A549 (cell line): ENCODE data around the gene USF1. TPM values are rescaled to one million over a fixed set of nuclear protein-coding genes. Genes with fewer than 3 reads are reported as not detected.

Experiments used
- ATAC-seq, 2 experiments: fragments of 200-7000 bp in 1 of 2; fragments of >200 bp in 1 of 2; cut with Nextera tagmentation in 1 of 2; cut with Tn5 transposase in 1 of 2; 3 replicates each; pipeline versions ENCODE4 v1.8.0 to v1.9.1; 2018 to 2020; ENCODE audit warnings: mild to moderate bottlenecking in 1 of 2, moderate library complexity in 1 of 2
- CTCF ChIA-PET: fragments of 300-600 bp; sonication (Branson Sonifier 250); formaldehyde crosslinking; extraction: SDS; loops from one replicate; lab custom pipeline; 2021; ENCODE audit warnings: antibody characterized with exemption, inconsistent platforms; lab: Yijun Ruan, JAX
- POLR2A ChIA-PET: fragments of 350-600 bp; formaldehyde crosslinking; extraction: SDS; loops from one replicate; lab custom pipeline; 2021; ENCODE audit warnings: antibody characterized with exemption, inconsistent platforms; lab: Yijun Ruan, JAX
- DNase-seq, 2 experiments: peaks; one replicate each; pipeline versions ENCODE4 v3.0.0 to v3.0.0-alpha.2; 2011 to 2016; ENCODE audit warnings: low read depth in 1 of 2, low spot score in 1 of 2
- FAIRE-seq: peaks from 2 replicates; lab custom pipeline; 2011; peaks lifted over from hg19 to GRCh38; lab: Jason Lieb, UNC
- H3K27ac ChIP-seq, 2 experiments: fragments of >200 bp; sonication (Bioruptor Twin); formaldehyde crosslinking; 3 replicates each; pipeline ENCODE4 v1.5.1; 2016 to 2017
- H3K4me1 ChIP-seq: fragments of >200 bp; sonication (Bioruptor Twin); formaldehyde crosslinking; 3 replicates; pipeline ENCODE4 v1.6.1; 2016
- H3K4me2 ChIP-seq: fragments of >200 bp; sonication (Bioruptor Twin); formaldehyde crosslinking; 3 replicates; pipeline ENCODE4 v1.6.1; 2016
- H3K4me3 ChIP-seq: fragments of >200 bp; sonication (Bioruptor Twin); formaldehyde crosslinking; 3 replicates; pipeline ENCODE4 v1.5.1; 2016
- H3K9me3 ChIP-seq: fragments of >200 bp; sonication (Bioruptor Twin); formaldehyde crosslinking; 3 replicates; pipeline ENCODE4 v1.6.1; 2016
- BCL3 ChIP-seq: fragments of >200 bp; sonication (Bioruptor Twin); formaldehyde crosslinking; IDR thresholded peaks from 3 replicates; pipeline ENCODE4 v1.6.1; 2016
- BHLHE40 ChIP-seq: IDR thresholded peaks from 2 replicates; pipeline ENCODE4 v1.6.1; 2012; ENCODE audit warnings: low read depth, low read length, inconsistent platforms
- CBX2 ChIP-seq: fragments of 200-600 bp; sonication (generic); IDR thresholded peaks from 2 replicates; pipeline ENCODE4 v1.6.1; 2016; ENCODE audit warnings: low read depth, mild to moderate bottlenecking, borderline replicate concordance
- ESRRA ChIP-seq: fragments of 150-350 bp; IDR thresholded peaks from 2 replicates; pipeline ENCODE4 v1.6.1; 2014; ENCODE audit warnings: mild to moderate bottlenecking, low read length, borderline replicate concordance
- FOSL2 ChIP-seq, 2 experiments: fragments of 450-650 bp in 1 of 2; fragments of >200 bp in 1 of 2; sonication (Bioruptor Twin) in 1 of 2; formaldehyde crosslinking; IDR thresholded peaks; 2 replicates each; pipeline versions ENCODE4 v1.5.0 to v1.6.1; 2016 to 2020; ENCODE audit warnings: mild to moderate bottlenecking in 1 of 2, moderate library complexity in 1 of 2
- HDAC2 ChIP-seq: fragments of 200-600 bp; sonication (generic); IDR thresholded peaks from 2 replicates; pipeline ENCODE4 v1.6.1; 2016
- HEYL ChIP-seq: fragments of 250-450 bp; sonication (Bioruptor Pico); IDR thresholded peaks from 2 replicates; pipeline ENCODE4 v1.8.0; 2021; ENCODE audit warnings: mild to moderate bottlenecking, moderate library complexity
- HMGXB4 ChIP-seq: fragments of 250-450 bp; sonication (Bioruptor Pico); IDR thresholded peaks from 2 replicates; pipeline ENCODE4 v1.5.0; 2021; ENCODE audit warnings: mild to moderate bottlenecking, moderate library complexity, borderline replicate concordance
- HOXA7 ChIP-seq: fragments of 250-450 bp; sonication (Bioruptor Pico); IDR thresholded peaks from 2 replicates; pipeline ENCODE4 v1.5.0; 2020; ENCODE audit warnings: mild to moderate bottlenecking, moderate library complexity
- KDM1A ChIP-seq: fragments of 200-600 bp; sonication (generic); IDR thresholded peaks from 2 replicates; pipeline ENCODE4 v1.6.1; 2016; ENCODE audit warnings: low read depth, mild to moderate bottlenecking
- MAZ ChIP-seq: fragments of 150-350 bp; IDR thresholded peaks from 2 replicates; pipeline ENCODE4 v1.6.1; 2014; ENCODE audit warnings: antibody characterized with exemption, low read depth, low read length, borderline replicate concordance
- NPAS2 ChIP-seq: fragments of 250-450 bp; sonication (Bioruptor Pico); IDR thresholded peaks from 2 replicates; pipeline ENCODE4 v1.8.0; 2022; ENCODE audit warnings: mild to moderate bottlenecking, moderate library complexity, borderline replicate concordance
- NR3C1 ChIP-seq: fragments of >200 bp; sonication (Bioruptor Twin); formaldehyde crosslinking; IDR thresholded peaks from 3 replicates; pipeline ENCODE4 v1.6.1; 2017
- PHF8 ChIP-seq: fragments of 200-600 bp; sonication (generic); IDR thresholded peaks from 2 replicates; pipeline ENCODE4 v1.6.1; 2016; ENCODE audit warnings: low read depth, mild to moderate bottlenecking, antibody characterized with exemption, moderate library complexity, borderline replicate concordance
- POLR2A ChIP-seq: IDR thresholded peaks from 2 replicates; pipeline ENCODE4 v1.6.1; 2012; ENCODE audit warnings: mild to moderate bottlenecking, low read length
- RFX5 ChIP-seq: fragments of 450-650 bp; IDR thresholded peaks from 2 replicates; pipeline ENCODE4 v1.7.1; 2014; ENCODE audit warnings: antibody characterized with exemption, mild to moderate bottlenecking, moderate library complexity
- RNF2 ChIP-seq: fragments of 200-600 bp; sonication (generic); IDR thresholded peaks from 2 replicates; pipeline ENCODE4 v1.6.1; 2016; ENCODE audit warnings: low read depth, mild to moderate bottlenecking, antibody characterized with exemption, moderate library complexity, borderline replicate concordance
- USF2 ChIP-seq: fragments of 450-650 bp; IDR thresholded peaks from 2 replicates; pipeline ENCODE4 v1.6.1; 2014; ENCODE audit warnings: antibody characterized with exemption
- ZSCAN20 ChIP-seq: fragments of 250-450 bp; sonication (Bioruptor Pico); IDR thresholded peaks from 2 replicates; pipeline ENCODE4 v1.8.0; 2022; ENCODE audit warnings: mild to moderate bottlenecking, moderate library complexity
- WGBS: methylation state at CpG from one replicate; pipeline ENCODE4 v1.1.6; 2017; ENCODE audit errors: missing lambda C conversion rate; 5-methylcytosine and 5-hydroxymethylcytosine counted together
- polyA plus RNA-seq, 4 experiments: library from polyadenylated mRNA; depleted of rRNA in 3 of 4; stranded (reverse); fragments of >200 nt; fragmentation: RNase III in 1 of 4; extraction: RNeasy Plus Mini Kit Qiagen cat#74134 plus additional on column Dnase treatment in 1 of 4; gene quantifications; 2 replicates in 3 of 4; 3 replicates in 1 of 4; pipeline ENCODE4 v1.2.3, GENCODE V29; 2011 to 2017
- TF ChIP-seq, protein P1 (sequence below): fragments of >200 bp; sonication (Bioruptor Twin); formaldehyde crosslinking; IDR thresholded peaks from 3 replicates; pipeline ENCODE4 v1.5.1; 2016
- TF ChIP-seq, protein P2 (sequence below): IDR thresholded peaks from 2 replicates; pipeline ENCODE4 v1.6.1; 2012
- TF ChIP-seq, protein P3 (sequence below): IDR thresholded peaks from 2 replicates; pipeline ENCODE4 v1.6.1; 2012

Gene USF1
- polyA plus RNA-seq, 2 of the 4 experiments (the other 2 are of a cell fraction): 35.5 to 60.5 TPM

GRCh38 chr1:161051219-161051618 lies 5.4 kb upstream of the USF1 start:
- 85% methylated on average over 8 of the region's 10 CpGs for WGBS
- DNase-seq (no peak), ATAC-seq (no peak), FAIRE-seq (no peak)
- peaks cover 34% of the 10 kb centered on the region for H3K9me3 ChIP-seq
- H3K27ac ChIP-seq: no peak overlapping the region
- ChIA-PET CTCF (interaction anchor here (0.5 to 2.0 kb wide), 7 partner anchors 9 to 67 kb away, joined by 3 to 7 read pairs (median 4); partner anchors contain the start of genes KLHDC9, NIT1 and PFDN2), POLR2A (interaction anchor here (0.6 to 0.9 kb wide), 3 partner anchors 21 to 32 kb away, joined by 3 read pairs; partner anchors contain the start of gene F11R)
- no peaks in the 10 kb centered on the region for H3K4me1 ChIP-seq
- TF ChIP-seq MAZ (no peak), RFX5 (no peak), POLR2A (no peak), HDAC2 (no peak), ESRRA (no peak), KDM1A (no peak), HEYL (no peak), FOSL2 (IDR thresholded peaks at IDR 0.05) (no peak), FOSL2 (CRISPR knock-in tag; IDR thresholded peaks at IDR 0.05) (no peak), CBX2 (no peak), RNF2 (no peak), USF2 (no peak), HMGXB4 (CRISPR knock-in tag) (no peak), NR3C1 (no peak), BHLHE40 (no peak), NPAS2 (CRISPR knock-in tag) (no peak), BCL3 (no peak)
- TF ChIP-seq, protein P1, sequence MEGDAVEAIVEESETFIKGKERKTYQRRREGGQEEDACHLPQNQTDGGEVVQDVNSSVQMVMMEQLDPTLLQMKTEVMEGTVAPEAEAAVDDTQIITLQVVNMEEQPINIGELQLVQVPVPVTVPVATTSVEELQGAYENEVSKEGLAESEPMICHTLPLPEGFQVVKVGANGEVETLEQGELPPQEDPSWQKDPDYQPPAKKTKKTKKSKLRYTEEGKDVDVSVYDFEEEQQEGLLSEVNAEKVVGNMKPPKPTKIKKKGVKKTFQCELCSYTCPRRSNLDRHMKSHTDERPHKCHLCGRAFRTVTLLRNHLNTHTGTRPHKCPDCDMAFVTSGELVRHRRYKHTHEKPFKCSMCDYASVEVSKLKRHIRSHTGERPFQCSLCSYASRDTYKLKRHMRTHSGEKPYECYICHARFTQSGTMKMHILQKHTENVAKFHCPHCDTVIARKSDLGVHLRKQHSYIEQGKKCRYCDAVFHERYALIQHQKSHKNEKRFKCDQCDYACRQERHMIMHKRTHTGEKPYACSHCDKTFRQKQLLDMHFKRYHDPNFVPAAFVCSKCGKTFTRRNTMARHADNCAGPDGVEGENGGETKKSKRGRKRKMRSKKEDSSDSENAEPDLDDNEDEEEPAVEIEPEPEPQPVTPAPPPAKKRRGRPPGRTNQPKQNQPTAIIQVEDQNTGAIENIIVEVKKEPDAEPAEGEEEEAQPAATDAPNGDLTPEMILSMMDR: no peak
- TF ChIP-seq, protein P2, sequence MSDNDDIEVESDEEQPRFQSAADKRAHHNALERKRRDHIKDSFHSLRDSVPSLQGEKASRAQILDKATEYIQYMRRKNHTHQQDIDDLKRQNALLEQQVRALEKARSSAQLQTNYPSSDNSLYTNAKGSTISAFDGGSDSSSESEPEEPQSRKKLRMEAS: no peak
- H3K4me3 ChIP-seq: no peak overlapping the region
- no peak overlapping the region for H3K4me2 ChIP-seq

GRCh38 chr1:161048949-161049722 lies 3.4 kb upstream of the USF1 start:
- peaks cover 34% of the 10 kb centered on the region for H3K9me3 ChIP-seq
- H3K27ac ChIP-seq: no peak overlapping the region
- ChIA-PET CTCF (no interaction called here), POLR2A (interaction anchor here (0.8 kb wide), 1 partner anchor 9 kb away, joined by 4 read pairs; no protein-coding TSS in a partner anchor)
- ATAC-seq (no peak), DNase-seq (no peak), FAIRE-seq (no peak)
- no peak for TF ChIP-seq PHF8
- TF ChIP-seq HOXA7: no peak
- TF ChIP-seq ZSCAN20 (CRISPR knock-in tag): no peak
- TF ChIP-seq, protein P3, sequence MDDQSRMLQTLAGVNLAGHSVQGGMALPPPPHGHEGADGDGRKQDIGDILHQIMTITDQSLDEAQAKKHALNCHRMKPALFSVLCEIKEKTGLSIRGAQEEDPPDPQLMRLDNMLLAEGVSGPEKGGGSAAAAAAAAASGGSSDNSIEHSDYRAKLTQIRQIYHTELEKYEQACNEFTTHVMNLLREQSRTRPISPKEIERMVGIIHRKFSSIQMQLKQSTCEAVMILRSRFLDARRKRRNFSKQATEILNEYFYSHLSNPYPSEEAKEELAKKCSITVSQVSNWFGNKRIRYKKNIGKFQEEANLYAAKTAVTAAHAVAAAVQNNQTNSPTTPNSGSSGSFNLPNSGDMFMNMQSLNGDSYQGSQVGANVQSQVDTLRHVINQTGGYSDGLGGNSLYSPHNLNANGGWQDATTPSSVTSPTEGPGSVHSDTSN: no peak
- H3K4me2 ChIP-seq: no peak overlapping the region
- 81% methylated on average over 4 of the region's 5 CpGs for WGBS
- H3K4me3 ChIP-seq: no peak overlapping the region
- H3K4me1 ChIP-seq: peaks cover 5% of the 10 kb centered on the region
